Suprapubic skin (tissue), 3 donors: ENCODE data around the gene TASP1.
"Not testable (repeated sequence)": the region's sequence is repeated elsewhere in the genome, so short reads cannot be mapped to it uniquely, and the experiment has no call there.

Experiments
- EP300 ChIP-seq: sonication (generic); formaldehyde crosslinking; IDR thresholded peaks from one replicate; pipeline ENCODE4 v1.6.1; 2017; ENCODE audit warnings: antibody characterized with exemption
- POLR2A ChIP-seq, 2 donors: fragments of 450-650 bp; IDR thresholded peaks; one replicate each; pipeline ENCODE4 v1.6.1; 2017; ENCODE audit warnings: antibody characterized with exemption in 2 of 2, mild to moderate bottlenecking in 2 of 2, moderate library complexity in 2 of 2
- TF ChIP-seq, protein P1 (sequence below), 2 donors: fragments of 200-600 bp in 1 of 2; fragments of 450-650 bp in 1 of 2; sonication (generic) in 1 of 2; IDR thresholded peaks; one replicate each; pipeline ENCODE4 v1.5.1; 2016 to 2019; ENCODE audit warnings: antibody characterized with exemption in 2 of 2, mild to moderate bottlenecking in 1 of 2, moderate library complexity in 1 of 2

DNA sequence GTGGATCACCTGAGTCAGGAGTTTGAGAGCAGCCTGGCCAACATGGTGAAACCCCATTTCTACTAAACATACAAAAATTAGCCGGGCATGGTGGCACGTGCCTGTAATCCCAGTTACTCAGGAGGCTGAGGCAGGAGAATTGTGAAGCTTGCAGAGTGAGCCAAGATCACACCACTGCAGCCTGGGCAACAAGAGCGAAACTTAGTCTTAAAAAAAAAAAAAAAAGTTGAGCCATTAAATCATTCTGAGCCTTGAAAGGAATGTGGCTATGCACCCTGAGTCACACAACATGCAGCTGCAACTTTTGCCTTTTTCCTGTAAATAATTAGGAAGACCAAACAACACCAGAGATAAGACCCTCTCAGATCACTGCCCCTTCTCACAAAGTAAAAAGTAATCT lies 11.2 kb downstream of the TASP1 start:
- TF ChIP-seq, protein P1, sequence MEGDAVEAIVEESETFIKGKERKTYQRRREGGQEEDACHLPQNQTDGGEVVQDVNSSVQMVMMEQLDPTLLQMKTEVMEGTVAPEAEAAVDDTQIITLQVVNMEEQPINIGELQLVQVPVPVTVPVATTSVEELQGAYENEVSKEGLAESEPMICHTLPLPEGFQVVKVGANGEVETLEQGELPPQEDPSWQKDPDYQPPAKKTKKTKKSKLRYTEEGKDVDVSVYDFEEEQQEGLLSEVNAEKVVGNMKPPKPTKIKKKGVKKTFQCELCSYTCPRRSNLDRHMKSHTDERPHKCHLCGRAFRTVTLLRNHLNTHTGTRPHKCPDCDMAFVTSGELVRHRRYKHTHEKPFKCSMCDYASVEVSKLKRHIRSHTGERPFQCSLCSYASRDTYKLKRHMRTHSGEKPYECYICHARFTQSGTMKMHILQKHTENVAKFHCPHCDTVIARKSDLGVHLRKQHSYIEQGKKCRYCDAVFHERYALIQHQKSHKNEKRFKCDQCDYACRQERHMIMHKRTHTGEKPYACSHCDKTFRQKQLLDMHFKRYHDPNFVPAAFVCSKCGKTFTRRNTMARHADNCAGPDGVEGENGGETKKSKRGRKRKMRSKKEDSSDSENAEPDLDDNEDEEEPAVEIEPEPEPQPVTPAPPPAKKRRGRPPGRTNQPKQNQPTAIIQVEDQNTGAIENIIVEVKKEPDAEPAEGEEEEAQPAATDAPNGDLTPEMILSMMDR (IDR thresholded peaks at IDR 0.05), result not testable (repeated sequence)
- TF ChIP-seq EP300; POLR2A (IDR thresholded peaks at IDR 0.05): not testable (repeated sequence)
